HG02759 (cell line): ENCODE results near the gene GATA2.

Experiments
- ATAC-seq: cut with Tn5 transposase; IDR thresholded peaks from one replicate; pipeline ENCODE4 v1.9.1; 2021; ENCODE audit warnings: mild to moderate bottlenecking, moderate library complexity; ENCODE audit not compliant: unreplicated experiment

Gene GATA2

GRCh38 chr3:128488991-128489673, 3.9 kb downstream of the GATA2 start:
- ATAC-seq = no peak

- ATAC-seq = no peak
These were observed 4.4 kb downstream of the GATA2 start for GRCh38 chr3:128488636-128488990.

- ATAC-seq = peak; percentile 50
These were observed 5.0 kb downstream of the GATA2 start for GRCh38 chr3:128487813-128488635.

GRCh38 chr3:128487538-128487812, 5.5 kb downstream of the GATA2 start:
- ATAC-seq = no peak

- ATAC-seq = no peak
These were observed 6.1 kb downstream of the GATA2 start for GRCh38 chr3:128486681-128487537.

- ATAC-seq = no peak
These were observed 6.8 kb downstream of the GATA2 start for GRCh38 chr3:128486205-128486628.

GRCh38 chr3:128485282-128486204, 7.5 kb downstream of the GATA2 start:
- ATAC-seq = no peak

GRCh38 chr3:128484404-128485281, 8.4 kb downstream of the GATA2 start:
- no peak for ATAC-seq

- ATAC-seq = no peak
These were observed 9.2 kb downstream of the GATA2 start for GRCh38 chr3:128483657-128484403.

- ATAC-seq = no peak
These were observed 10.0 kb downstream of the GATA2 start for GRCh38 chr3:128482666-128483656.

- no peak for ATAC-seq
These were observed 10.8 kb downstream of the GATA2 start for GRCh38 chr3:128482175-128482574.

- no peak for ATAC-seq
These were observed 11.5 kb downstream of the GATA2 start for GRCh38 chr3:128481438-128481942.

- ATAC-seq = no peak
These were observed 12.1 kb downstream of the GATA2 start for GRCh38 chr3:128480717-128481437.

- no peak for ATAC-seq
These were observed 12.7 kb downstream of the GATA2 start for GRCh38 chr3:128480278-128480677.

GRCh38 chr3:128479558-128480086, 13.4 kb downstream of the GATA2 start:
- no peak for ATAC-seq
